ENCODE results near the gene PCDHGB4.
"Not testable (repeated sequence)": the region's sequence is repeated elsewhere in the genome, so short reads cannot be mapped to it uniquely, and the experiment has no call there.

Gene PCDHGB4

DNA sequence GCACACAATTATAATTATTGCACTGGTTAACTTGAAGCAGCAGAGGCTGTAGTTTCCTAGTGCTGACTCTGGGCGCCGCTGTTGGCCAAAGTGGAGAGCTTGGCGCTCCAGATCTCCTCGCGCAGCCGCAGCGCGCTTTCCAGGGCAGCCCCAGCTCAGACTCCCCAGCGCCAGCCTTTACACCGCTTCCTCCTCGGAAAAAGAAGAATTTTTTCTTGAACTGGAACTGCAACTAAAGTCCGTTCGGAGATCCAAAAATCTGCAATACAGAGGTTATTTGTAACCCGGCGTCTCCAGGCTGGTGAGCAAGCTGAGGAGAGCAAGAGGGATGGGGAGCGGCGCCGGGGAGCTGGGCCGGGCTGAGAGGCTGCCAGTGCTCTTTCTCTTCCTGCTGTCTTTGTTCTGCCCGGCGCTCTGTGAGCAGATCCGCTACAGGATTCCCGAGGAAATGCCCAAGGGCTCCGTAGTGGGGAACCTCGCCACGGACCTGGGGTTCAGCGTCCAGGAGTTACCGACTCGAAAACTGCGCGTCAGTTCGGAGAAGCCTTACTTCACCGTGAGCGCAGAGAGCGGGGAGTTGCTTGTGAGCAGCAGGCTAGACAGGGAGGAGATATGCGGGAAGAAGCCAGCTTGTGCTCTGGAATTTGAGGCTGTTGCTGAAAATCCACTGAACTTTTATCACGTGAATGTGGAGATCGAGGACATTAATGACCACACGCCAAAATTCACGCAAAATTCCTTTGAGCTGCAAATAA, at the start of gene PCDHGB4:
Gene PCDHGB4, plus strand, starts transcription at position 142 of the 755 bp plus-strand sequence. Its CDS starts 187 bp downstream, at position 329.
- peak in 1 of 2 donors; percentile 43 for DNase-seq

GRCh38 chr5:141338538-141339306, 48.8 kb upstream of the PCDHGB4 start, which contains the start of gene PCDHGA2:
TSS of gene PCDHGA2 (plus strand) at chr5:141338760.
- DNase-seq, result no peak

GRCh38 chr5:141340781-141341354, 46.6 kb upstream of the PCDHGB4 start:
- not testable (repeated sequence) for DNase-seq

GRCh38 chr5:141342773-141343172, 44.7 kb upstream of the PCDHGB4 start:
- no peak for DNase-seq

GRCh38 chr5:141343242-141343952, 44.1 kb upstream of the PCDHGB4 start, which contains the start of gene PCDHGA3:
TSS of gene PCDHGA3 (plus strand) at chr5:141343829. CDS start at chr5:141344034, 205 bp downstream.
- DNase-seq, result no peak

- DNase-seq, result no peak
These were observed 43.5 kb upstream of the PCDHGB4 start for GRCh38 chr5:141343953-141344463.

GRCh38 chr5:141345327-141345726, 42.2 kb upstream of the PCDHGB4 start:
- DNase-seq, result no peak

DNA sequence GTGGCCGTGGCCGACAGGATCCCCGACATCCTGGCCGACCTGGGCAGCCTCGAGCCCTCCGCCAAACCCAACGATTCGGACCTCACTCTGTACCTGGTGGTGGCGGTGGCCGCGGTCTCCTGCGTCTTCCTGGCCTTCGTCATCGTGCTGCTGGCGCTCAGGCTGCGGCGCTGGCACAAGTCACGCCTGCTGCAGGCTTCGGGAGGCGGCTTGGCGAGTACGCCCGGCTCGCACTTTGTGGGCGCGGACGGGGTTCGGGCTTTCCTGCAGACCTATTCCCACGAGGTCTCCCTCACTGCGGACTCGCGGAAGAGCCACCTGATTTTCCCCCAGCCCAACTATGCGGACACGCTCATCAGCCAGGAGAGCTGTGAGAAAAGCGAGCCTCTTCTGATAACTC, 41.5 kb upstream of the PCDHGB4 start:
- DNase-seq, result not testable (repeated sequence)

DNA sequence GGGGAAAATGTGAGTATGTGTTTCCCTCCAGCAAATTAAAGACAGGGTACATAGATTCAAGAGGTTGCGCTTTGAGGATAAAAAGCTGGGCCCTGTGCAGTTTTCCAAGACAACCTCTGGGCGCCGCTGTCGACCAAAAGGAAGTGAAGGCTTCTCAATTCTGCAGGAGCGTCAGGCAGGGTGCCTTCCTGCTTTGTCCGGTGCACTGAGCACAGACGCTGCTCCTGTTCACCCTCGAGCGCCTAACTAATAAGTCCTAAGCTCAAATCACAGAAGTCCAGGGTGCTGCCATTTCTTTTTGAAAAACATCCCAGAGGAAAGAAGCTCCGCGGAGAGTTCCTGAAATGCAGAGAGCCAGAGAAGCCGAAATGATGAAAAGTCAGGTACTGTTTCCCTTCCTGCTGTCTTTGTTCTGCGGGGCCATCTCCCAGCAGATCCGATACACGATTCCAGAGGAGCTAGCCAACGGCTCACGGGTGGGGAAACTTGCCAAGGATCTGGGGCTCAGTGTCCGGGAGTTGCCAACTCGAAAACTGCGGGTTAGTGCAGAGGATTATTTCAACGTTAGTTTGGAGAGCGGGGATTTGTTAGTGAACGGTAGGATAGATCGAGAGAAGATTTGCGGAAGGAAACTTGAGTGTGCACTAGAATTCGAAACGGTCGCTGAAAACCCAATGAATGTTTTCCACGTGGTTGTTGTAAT, 37.4 kb upstream of the PCDHGB4 start, which contains the start of gene PCDHGB1:
Gene PCDHGB1, plus strand, starts transcription at position 183 of the 703 bp plus-strand sequence. Its CDS starts 162 bp downstream, at position 345.
- DNase-seq, result peak; percentile 27 to 37

- no peak for DNase-seq
These were observed 35.9 kb upstream of the PCDHGB4 start for GRCh38 chr5:141351591-141351990.

DNA sequence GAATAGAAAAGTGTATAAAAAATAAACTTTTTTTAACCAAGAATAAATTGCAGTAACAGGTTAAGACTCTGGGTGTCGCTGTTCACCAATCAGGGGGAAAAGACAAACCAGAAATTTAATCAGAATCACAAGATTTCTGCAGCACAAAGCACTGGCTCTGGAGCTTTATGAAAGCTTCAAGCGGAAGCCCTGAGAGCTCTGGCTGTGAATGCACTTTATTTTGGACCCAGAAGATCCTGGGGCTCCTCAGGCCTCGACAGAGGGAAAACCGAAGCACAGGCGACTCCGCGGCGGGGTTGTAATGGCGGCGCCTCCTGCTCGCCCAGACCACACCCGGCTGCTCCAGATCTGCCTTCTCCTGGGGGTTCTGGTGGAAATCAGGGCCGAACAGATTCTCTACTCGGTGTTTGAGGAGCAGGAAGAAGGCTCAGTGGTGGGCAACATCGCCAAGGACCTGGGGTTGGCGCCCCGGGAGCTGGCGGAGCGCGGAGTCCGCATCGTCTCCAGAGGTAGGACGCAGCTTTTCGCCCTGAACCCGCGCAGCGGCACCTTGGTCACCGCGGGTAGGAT, 32.5 kb upstream of the PCDHGB4 start, which contains the start of gene PCDHGA4:
Gene PCDHGA4, plus strand, starts transcription at position 122 of the 570 bp plus-strand sequence. Its CDS starts 87 bp downstream, at position 209.
- DNase-seq, result no peak

- no peak for DNase-seq
These were observed 31.9 kb upstream of the PCDHGB4 start for GRCh38 chr5:141355641-141356040.

- no peak for DNase-seq
These were observed 31.4 kb upstream of the PCDHGB4 start for GRCh38 chr5:141356133-141356532.

DNA sequence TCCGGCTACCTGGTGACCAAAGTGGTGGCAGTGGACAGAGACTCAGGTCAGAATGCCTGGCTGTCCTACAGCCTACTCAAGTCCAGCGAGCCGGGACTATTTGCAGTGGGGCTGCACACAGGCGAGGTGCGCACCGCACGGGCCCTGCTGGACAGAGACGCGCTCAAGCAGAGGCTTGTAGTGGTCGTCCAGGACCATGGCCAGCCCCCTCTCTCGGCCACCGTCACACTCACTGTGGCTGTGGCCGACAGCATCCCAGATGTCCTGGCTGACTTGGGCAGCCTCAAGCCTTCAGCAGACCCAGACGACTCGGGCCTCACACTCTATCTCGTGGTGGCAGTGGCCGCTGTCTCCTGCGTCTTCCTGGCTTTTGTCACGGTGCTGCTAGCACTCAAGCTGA, 30.5 kb upstream of the PCDHGB4 start:
- DNase-seq, result no peak

DNA sequence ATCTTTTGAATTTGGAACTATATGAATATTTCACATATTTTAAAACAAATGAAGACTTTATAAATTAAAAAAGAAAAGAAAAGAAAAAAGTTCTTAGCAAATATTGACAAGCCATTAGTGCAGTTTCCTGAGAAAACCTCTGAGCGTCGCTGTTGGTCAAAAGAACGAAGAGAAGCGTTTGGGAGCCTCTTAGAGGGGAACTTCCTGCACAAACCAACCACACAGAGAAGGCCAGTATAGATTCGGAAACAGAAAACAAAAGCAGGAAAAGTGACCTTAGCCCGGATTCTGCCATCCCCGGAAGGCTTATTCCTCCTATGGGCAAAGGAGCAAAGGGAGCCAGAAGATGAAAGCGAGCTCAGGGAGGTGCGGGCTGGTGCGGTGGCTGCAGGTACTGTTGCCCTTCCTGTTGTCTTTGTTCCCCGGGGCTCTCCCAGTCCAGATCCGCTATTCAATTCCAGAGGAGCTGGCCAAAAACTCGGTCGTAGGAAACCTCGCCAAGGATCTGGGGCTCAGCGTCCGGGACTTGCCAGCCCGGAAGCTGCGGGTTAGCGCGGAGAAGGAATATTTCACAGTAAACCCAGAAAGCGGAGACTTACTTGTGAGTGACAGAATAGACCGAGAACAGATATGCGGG, 27.6 kb upstream of the PCDHGB4 start, which contains the start of gene PCDHGB2:
Gene PCDHGB2, plus strand, starts transcription at position 205 of the 637 bp plus-strand sequence. Its CDS starts 142 bp downstream, at position 347.
- no peak for DNase-seq

GRCh38 chr5:141360685-141361084, 26.8 kb upstream of the PCDHGB4 start:
- DNase-seq, result no peak

GRCh38 chr5:141362719-141363118, 24.8 kb upstream of the PCDHGB4 start:
- DNase-seq, result no peak

DNA sequence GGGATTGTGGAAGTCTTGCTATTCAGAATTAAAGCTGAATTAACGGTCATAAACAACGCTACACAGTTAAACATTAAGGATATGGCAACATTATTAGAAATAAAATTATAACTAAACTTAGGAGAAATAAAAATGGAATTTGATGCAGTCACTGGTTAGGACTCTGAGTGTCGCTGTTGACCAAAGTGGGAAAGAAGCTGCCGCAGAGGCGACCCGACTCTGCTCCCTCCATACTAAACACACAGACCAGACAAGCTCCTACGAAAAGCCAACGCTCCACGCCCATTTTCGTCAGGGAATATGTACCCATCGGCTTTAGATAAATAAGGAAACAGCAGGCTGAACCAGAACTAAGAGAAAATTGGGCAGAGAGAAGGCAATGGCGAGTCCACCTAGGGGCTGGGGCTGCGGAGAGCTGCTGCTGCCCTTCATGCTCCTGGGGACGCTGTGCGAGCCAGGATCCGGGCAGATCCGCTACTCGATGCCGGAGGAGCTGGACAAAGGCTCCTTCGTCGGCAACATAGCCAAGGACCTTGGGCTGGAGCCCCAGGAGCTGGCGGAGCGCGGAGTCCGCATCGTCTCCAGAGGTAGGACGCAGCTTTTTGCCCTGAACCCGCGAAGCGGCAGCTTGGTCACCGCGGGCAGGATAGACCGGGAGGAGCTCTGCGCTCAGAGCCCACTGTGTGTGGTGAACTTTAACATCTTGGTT, 23.4 kb upstream of the PCDHGB4 start, which contains the start of gene PCDHGA5:
Gene PCDHGA5, plus strand, starts transcription at position 211 of the 709 bp plus-strand sequence. Its CDS starts 169 bp downstream, at position 380.
- no peak for DNase-seq

GRCh38 chr5:141366016-141366896, 21.2 kb upstream of the PCDHGB4 start:
- DNase-seq, result no peak

Measured in stimulated activated CD4-positive, alpha-beta T cell treated with anti-CD3 and anti-CD28 coated beads, Interleukin-2, amount 100 ng/mL, for 24 hours (primary cell).